Activated T-helper 2 cell treated with anti-CD3 and anti-CD28 coated beads, Interferon-gamma antibody, Interleukin-2, Interleukin-4, amounts not matched to agents 10 μg/mL and 5 μg/mL and 100 μg/mL, durations not matched to agents 14 hours and 24 hours and 36 hours (primary cell): Measurements from ENCODE around the gene SMAD1. TPM values are rescaled to one million over a fixed set of nuclear protein-coding genes. Genes with fewer than 3 reads are reported as not detected.
"Not testable (repeated sequence)": the region's sequence is repeated elsewhere in the genome, so short reads cannot be mapped to it uniquely, and the experiment has no call there.

Source experiments
- DNase-seq: peaks from one replicate; pipeline ENCODE4 v3.0.0; 2021; ENCODE audit warnings: low spot score
- H3K27ac Mint-ChIP-seq: one replicate; pipeline ENCODE4 v1.8.0; 2021; ENCODE audit warnings: mixed read lengths
- H3K27me3 Mint-ChIP-seq: one replicate; pipeline ENCODE4 v1.8.0; 2021; ENCODE audit warnings: low read depth, mixed read lengths
- H3K36me3 Mint-ChIP-seq: one replicate; pipeline ENCODE4 v1.8.0; 2021; ENCODE audit warnings: low read depth, mixed read lengths
- H3K4me1 Mint-ChIP-seq: one replicate; pipeline ENCODE4 v1.8.0; 2021; ENCODE audit warnings: low read depth, mixed read lengths
- H3K4me3 Mint-ChIP-seq: one replicate; pipeline ENCODE4 v1.8.0; 2021; ENCODE audit warnings: low read depth, mild to moderate bottlenecking, moderate library complexity, mixed read lengths
- H3K9me3 Mint-ChIP-seq: one replicate; pipeline ENCODE4 v1.8.0; 2021; ENCODE audit warnings: mixed read lengths
- intact Hi-C: fragments of 100-400 bp; cut with micrococcal nuclease; formaldehyde crosslinking; loops from one replicate; pipeline ENCODE4 v1.15.1; 2023
- total RNA-seq: library from RNA; stranded (reverse); gene quantifications from 2 replicates; pipeline ENCODE4 v1.2.3, GENCODE V29; 2022

Gene SMAD1
- total RNA-seq, 1 donor from 2014 or later = 5.8 TPM

GRCh38 chr4:145557720-145558119, 76.1 kb downstream of the SMAD1 start:
- peak; percentile 42 for DNase-seq
- peaks cover 1% of the 10 kb centered on the region for H3K4me1 Mint-ChIP-seq
- no peaks in the 10 kb centered on the region for H3K27me3 Mint-ChIP-seq
- peaks cover 4% of the 10 kb centered on the region for H3K36me3 Mint-ChIP-seq
- no peaks in the 10 kb centered on the region for H3K9me3 Mint-ChIP-seq
- intact Hi-C loops = loop anchor here (1.0 to 5.0 kb wide), 4 partner anchors 50 to 340 kb away; no protein-coding TSS in a partner anchor
- H3K27ac Mint-ChIP-seq = no peak overlapping the region
- no peak overlapping the region for H3K4me3 Mint-ChIP-seq

- Mint-ChIP-seq H3K36me3 (no peaks in the 10 kb centered on the region), H3K27me3 (peaks cover 3% of the 10 kb centered on the region)
Observed at GRCh38 chr4:145563293-145563985, 81.8 kb downstream of the SMAD1 start.

GRCh38 chr4:145564540-145564939, 82.9 kb downstream of the SMAD1 start:
- intact Hi-C loops = no loop called here
- Mint-ChIP-seq H3K27me3 (peaks cover 3% of the 10 kb centered on the region), H3K9me3 (no peaks in the 10 kb centered on the region), H3K36me3 (no peaks in the 10 kb centered on the region), H3K4me1 (no peaks in the 10 kb centered on the region), H3K4me3 (no peak overlapping the region), H3K27ac (no peak overlapping the region)
- DNase-seq = no peak

More at GRCh38 chr4:145563293-145563985, 81.8 kb downstream of the SMAD1 start:
- no peak for DNase-seq
- intact Hi-C loops = no loop called here
- Mint-ChIP-seq H3K9me3 (no peaks in the 10 kb centered on the region), H3K27ac (no peak overlapping the region), H3K4me3 (no peak overlapping the region), H3K4me1 (no peaks in the 10 kb centered on the region)

GRCh38 chr4:145565328-145565727, 83.7 kb downstream of the SMAD1 start:
- intact Hi-C loops = no loop called here
- Mint-ChIP-seq H3K9me3 (no peaks in the 10 kb centered on the region), H3K27me3 (peaks cover 5% of the 10 kb centered on the region), H3K27ac (no peak overlapping the region), H3K4me3 (no peak overlapping the region), H3K36me3 (no peaks in the 10 kb centered on the region), H3K4me1 (no peaks in the 10 kb centered on the region)
- DNase-seq = no peak

- no peaks in the 10 kb centered on the region for H3K4me1 Mint-ChIP-seq
- H3K27ac Mint-ChIP-seq = no peak overlapping the region
- H3K27me3 Mint-ChIP-seq = peaks cover 8% of the 10 kb centered on the region
- no peaks in the 10 kb centered on the region for H3K9me3 Mint-ChIP-seq
- no peak overlapping the region for H3K4me3 Mint-ChIP-seq
- H3K36me3 Mint-ChIP-seq = no peaks in the 10 kb centered on the region
- intact Hi-C loops = no loop called here
- DNase-seq = no peak
Observed at GRCh38 chr4:145566086-145566708, 84.5 kb downstream of the SMAD1 start.

GRCh38 chr4:145566768-145567167, 85.1 kb downstream of the SMAD1 start:
- Mint-ChIP-seq H3K4me1 (no peaks in the 10 kb centered on the region), H3K27ac (no peak overlapping the region), H3K9me3 (no peaks in the 10 kb centered on the region), H3K36me3 (no peaks in the 10 kb centered on the region), H3K27me3 (peaks cover 8% of the 10 kb centered on the region), H3K4me3 (no peak overlapping the region)
- DNase-seq = no peak
- intact Hi-C loops = no loop called here

- intact Hi-C loops = no loop called here
- DNase-seq = no peak
- H3K4me3 Mint-ChIP-seq = no peak overlapping the region
- H3K36me3 Mint-ChIP-seq = no peaks in the 10 kb centered on the region
- H3K27ac Mint-ChIP-seq = no peak overlapping the region
- H3K4me1 Mint-ChIP-seq = no peaks in the 10 kb centered on the region
- H3K27me3 Mint-ChIP-seq = peaks cover 8% of the 10 kb centered on the region
- peaks cover 6% of the 10 kb centered on the region for H3K9me3 Mint-ChIP-seq
Observed at GRCh38 chr4:145567516-145567915, 85.9 kb downstream of the SMAD1 start.

GRCh38 chr4:145574546-145574945, 92.9 kb downstream of the SMAD1 start:
- not testable (repeated sequence) for H3K4me3 Mint-ChIP-seq, H3K9me3 Mint-ChIP-seq

GRCh38 chr4:145580906-145581305, 99.3 kb downstream of the SMAD1 start:
- Mint-ChIP-seq H3K27ac (no peak overlapping the region), H3K4me1 (no peaks in the 10 kb centered on the region), H3K4me3 (no peak overlapping the region), H3K27me3 (peaks cover 12% of the 10 kb centered on the region), H3K9me3 (no peaks in the 10 kb centered on the region), H3K36me3 (no peaks in the 10 kb centered on the region)
- DNase-seq = no peak
- intact Hi-C loops = no loop called here

More at GRCh38 chr4:145574546-145574945, 92.9 kb downstream of the SMAD1 start:
- DNase-seq, H3K27ac Mint-ChIP-seq, H3K4me1 Mint-ChIP-seq, H3K36me3 Mint-ChIP-seq, intact Hi-C loops: not testable (repeated sequence)
- peaks cover 14% of the 10 kb centered on the region for H3K27me3 Mint-ChIP-seq

- intact Hi-C loops = no loop called here
- no peaks in the 10 kb centered on the region for H3K36me3 Mint-ChIP-seq
- H3K27ac Mint-ChIP-seq = no peak overlapping the region
- DNase-seq = no peak
- H3K27me3 Mint-ChIP-seq = peaks cover 13% of the 10 kb centered on the region
- no peaks in the 10 kb centered on the region for H3K9me3 Mint-ChIP-seq
- H3K4me3 Mint-ChIP-seq = no peak overlapping the region
- no peaks in the 10 kb centered on the region for H3K4me1 Mint-ChIP-seq
Observed at GRCh38 chr4:145583191-145584055, 101.8 kb downstream of the SMAD1 start.

- Mint-ChIP-seq H3K9me3 (no peaks in the 10 kb centered on the region), H3K27me3 (peaks cover 11% of the 10 kb centered on the region), H3K4me1 (no peaks in the 10 kb centered on the region), H3K4me3 (no peak overlapping the region), H3K27ac (no peak overlapping the region), H3K36me3 (no peaks in the 10 kb centered on the region)
- no peak for DNase-seq
- intact Hi-C loops = no loop called here
Observed at GRCh38 chr4:145587088-145587754, 105.6 kb downstream of the SMAD1 start.

- DNase-seq, intact Hi-C loops, H3K9me3 Mint-ChIP-seq, H3K4me3 Mint-ChIP-seq, H3K36me3 Mint-ChIP-seq, H3K4me1 Mint-ChIP-seq, H3K27ac Mint-ChIP-seq: not testable (repeated sequence)
- H3K27me3 Mint-ChIP-seq = peaks cover 11% of the 10 kb centered on the region
Observed at GRCh38 chr4:145589381-145589780, 107.7 kb downstream of the SMAD1 start.
